Parathyroid adenoma (tissue), 2 donors: Measurements from ENCODE around the gene NDUFAF8.

Source experiments
- H2AFZ ChIP-seq: fragments of 300-600 bp; sonication (generic); one replicate; pipeline ENCODE4 v1.7.0; 2017; ENCODE audit warnings: antibody characterized with exemption, mild to moderate bottlenecking
- H3K27ac ChIP-seq: fragments of 300-600 bp; sonication (generic); one replicate; pipeline ENCODE4 v1.7.0; 2017
- H3K27me3 ChIP-seq: fragments of 300-600 bp; sonication (generic); one replicate; pipeline ENCODE4 v1.7.0; 2017; ENCODE audit warnings: low read length; ENCODE audit not compliant: control insufficient read depth, insufficient read depth
- H3K36me3 ChIP-seq: fragments of 300-600 bp; sonication (generic); one replicate; pipeline ENCODE4 v1.7.0; 2017; ENCODE audit warnings: low read length; ENCODE audit not compliant: control insufficient read depth, insufficient read depth
- H3K4me1 ChIP-seq: fragments of 300-600 bp; sonication (generic); one replicate; pipeline ENCODE4 v1.7.0; 2017; ENCODE audit warnings: control low read depth
- H3K4me2 ChIP-seq: fragments of 300-600 bp; sonication (generic); one replicate; pipeline ENCODE4 v1.7.0; 2017; ENCODE audit warnings: low read length
- H3K4me3 ChIP-seq: fragments of 300-600 bp; sonication (generic); one replicate; pipeline ENCODE4 v1.7.0; 2017; ENCODE audit warnings: low read depth, low read length
- H3K79me2 ChIP-seq: fragments of 300-600 bp; sonication (generic); one replicate; pipeline ENCODE4 v1.7.0; 2017; ENCODE audit warnings: control low read depth
- H3K9ac ChIP-seq: fragments of 300-600 bp; sonication (generic); one replicate; pipeline ENCODE4 v1.7.0; 2017; ENCODE audit warnings: mild to moderate bottlenecking
- H3K9me3 ChIP-seq: fragments of 300-600 bp; sonication (generic); one replicate; pipeline ENCODE4 v1.7.0; 2017; ENCODE audit warnings: low read length; ENCODE audit not compliant: control insufficient read depth
- TF ChIP-seq, protein P1 (sequence below): fragments of 300-600 bp; sonication (generic); IDR thresholded peaks from one replicate; pipeline ENCODE4 v1.7.0; 2017; ENCODE audit warnings: antibody characterized with exemption, mild to moderate bottlenecking
- donor health status: primary hyperparathyroidism.

Gene NDUFAF8

GRCh38 chr17:81218459-81218858 lies 20.7 kb upstream of the NDUFAF8 start:
- H3K9ac ChIP-seq = no peak overlapping the region
- no peak overlapping the region for H3K4me2 ChIP-seq
- no peaks in the 10 kb centered on the region for H3K36me3 ChIP-seq
- H3K9me3 ChIP-seq = no peaks in the 10 kb centered on the region
- TF ChIP-seq, protein P1, sequence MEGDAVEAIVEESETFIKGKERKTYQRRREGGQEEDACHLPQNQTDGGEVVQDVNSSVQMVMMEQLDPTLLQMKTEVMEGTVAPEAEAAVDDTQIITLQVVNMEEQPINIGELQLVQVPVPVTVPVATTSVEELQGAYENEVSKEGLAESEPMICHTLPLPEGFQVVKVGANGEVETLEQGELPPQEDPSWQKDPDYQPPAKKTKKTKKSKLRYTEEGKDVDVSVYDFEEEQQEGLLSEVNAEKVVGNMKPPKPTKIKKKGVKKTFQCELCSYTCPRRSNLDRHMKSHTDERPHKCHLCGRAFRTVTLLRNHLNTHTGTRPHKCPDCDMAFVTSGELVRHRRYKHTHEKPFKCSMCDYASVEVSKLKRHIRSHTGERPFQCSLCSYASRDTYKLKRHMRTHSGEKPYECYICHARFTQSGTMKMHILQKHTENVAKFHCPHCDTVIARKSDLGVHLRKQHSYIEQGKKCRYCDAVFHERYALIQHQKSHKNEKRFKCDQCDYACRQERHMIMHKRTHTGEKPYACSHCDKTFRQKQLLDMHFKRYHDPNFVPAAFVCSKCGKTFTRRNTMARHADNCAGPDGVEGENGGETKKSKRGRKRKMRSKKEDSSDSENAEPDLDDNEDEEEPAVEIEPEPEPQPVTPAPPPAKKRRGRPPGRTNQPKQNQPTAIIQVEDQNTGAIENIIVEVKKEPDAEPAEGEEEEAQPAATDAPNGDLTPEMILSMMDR = no peak
- H3K79me2 ChIP-seq = peaks cover 11% of the 10 kb centered on the region
- no peak overlapping the region for H3K27ac ChIP-seq
- H2AFZ ChIP-seq = no peak overlapping the region
- H3K27me3 ChIP-seq = no peaks in the 10 kb centered on the region
- peaks cover 4% of the 10 kb centered on the region for H3K4me1 ChIP-seq
- no peak overlapping the region for H3K4me3 ChIP-seq

GRCh38 chr17:81218991-81219390 lies 20.1 kb upstream of the NDUFAF8 start:
- H3K79me2 ChIP-seq = peaks cover 11% of the 10 kb centered on the region
- no peaks in the 10 kb centered on the region for H3K27me3 ChIP-seq
- H3K4me2 ChIP-seq = no peak overlapping the region
- no peak overlapping the region for H3K9ac ChIP-seq
- no peaks in the 10 kb centered on the region for H3K36me3 ChIP-seq
- peaks cover 4% of the 10 kb centered on the region for H3K4me1 ChIP-seq
- H3K27ac ChIP-seq = no peak overlapping the region
- no peak overlapping the region for H2AFZ ChIP-seq
- TF ChIP-seq, protein P1 = no peak
- H3K9me3 ChIP-seq = no peaks in the 10 kb centered on the region
- H3K4me3 ChIP-seq = no peak overlapping the region

- no peak overlapping the region for H3K9ac ChIP-seq
- H3K4me3 ChIP-seq = no peak overlapping the region
- H3K27ac ChIP-seq = no peak overlapping the region
- no peaks in the 10 kb centered on the region for H3K27me3 ChIP-seq
- H3K4me1 ChIP-seq = peaks cover 4% of the 10 kb centered on the region
- H3K79me2 ChIP-seq = peaks cover 11% of the 10 kb centered on the region
- no peaks in the 10 kb centered on the region for H3K9me3 ChIP-seq
- TF ChIP-seq, protein P1 = no peak
- H2AFZ ChIP-seq = no peak overlapping the region
- no peak overlapping the region for H3K4me2 ChIP-seq
- H3K36me3 ChIP-seq = no peaks in the 10 kb centered on the region
Observed at GRCh38 chr17:81219476-81220180, 19.5 kb upstream of the NDUFAF8 start.

DNA sequence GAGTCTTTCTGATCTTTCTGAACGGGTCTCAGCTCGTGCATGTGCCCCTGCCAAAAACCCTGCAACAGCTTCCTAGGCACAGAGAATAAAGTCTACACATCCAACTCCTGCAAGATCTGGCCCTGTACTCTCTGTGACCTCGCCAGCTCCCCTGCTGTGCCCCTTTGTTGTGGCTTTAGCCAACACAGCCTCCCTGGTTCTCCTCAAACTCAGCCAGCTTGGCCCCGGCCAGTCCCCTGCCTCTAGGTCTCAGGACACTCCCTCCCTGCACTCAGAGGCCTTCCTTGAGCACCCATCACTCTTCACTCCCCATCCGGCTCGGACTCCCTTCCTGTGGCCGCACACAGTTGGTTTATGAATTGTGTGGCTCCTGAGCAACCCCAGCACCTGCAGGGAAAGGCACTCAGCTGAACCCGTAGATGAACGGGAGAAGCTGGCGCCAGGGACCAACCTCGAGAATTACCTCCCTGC lies 17.7 kb upstream of the NDUFAF8 start:
- peak overlapping the region; percentile 80 for H2AFZ ChIP-seq
- H3K36me3 ChIP-seq = no peaks in the 10 kb centered on the region
- no peaks in the 10 kb centered on the region for H3K9me3 ChIP-seq
- no peak overlapping the region for H3K9ac ChIP-seq
- H3K4me3 ChIP-seq = peak overlapping the region; percentile 80
- H3K4me1 ChIP-seq = peaks cover 4% of the 10 kb centered on the region
- peaks cover 11% of the 10 kb centered on the region for H3K79me2 ChIP-seq
- peak overlapping the region; percentile 95 for H3K4me2 ChIP-seq
- TF ChIP-seq, protein P1 = no peak
- no peaks in the 10 kb centered on the region for H3K27me3 ChIP-seq
- H3K27ac ChIP-seq = no peak overlapping the region
